Neural crest cell (in vitro differentiated cells): Measurements from ENCODE around the gene PAX7. TPM values are rescaled to one million over a fixed set of nuclear protein-coding genes. Genes with fewer than 3 reads are reported as not detected.

Experiments
- DNase-seq: peaks from one replicate; pipeline ENCODE4 v3.0.0; 2021; ENCODE audit warnings: low read depth, mixed read lengths, low spot score
- H3K27ac Mint-ChIP-seq: one replicate; pipeline ENCODE4 v1.8.0; 2021; ENCODE audit warnings: mild to moderate bottlenecking, mixed read lengths; ENCODE audit not compliant: unreplicated experiment
- H3K27me3 Mint-ChIP-seq: 2 replicates; pipeline ENCODE4 v1.8.0; 2021; ENCODE audit warnings: low read depth, mild to moderate bottlenecking, mixed read lengths
- H3K36me3 Mint-ChIP-seq: 2 replicates; pipeline ENCODE4 v1.8.0; 2021; ENCODE audit warnings: low read depth, mild to moderate bottlenecking, mixed read lengths
- H3K4me1 Mint-ChIP-seq: 2 replicates; pipeline ENCODE4 v1.8.0; 2021; ENCODE audit warnings: mixed read lengths
- H3K4me3 Mint-ChIP-seq: one replicate; pipeline ENCODE4 v1.8.0; 2021; ENCODE audit warnings: mild to moderate bottlenecking, mixed read lengths
- H3K9me3 Mint-ChIP-seq: 2 replicates; pipeline ENCODE4 v1.8.0; 2021; ENCODE audit warnings: mixed read lengths
- total RNA-seq: library from RNA; stranded (reverse); gene quantifications from 2 replicates; pipeline ENCODE4 v1.2.1, GENCODE V29; 2021
- TF ChIP-seq, protein P1 (sequence below): fragments of 200-600 bp; sonication (generic); conservative IDR thresholded peaks from 2 replicates; pipeline ENCODE4 v1.5.0; 2021; ENCODE audit warnings: antibody characterized with exemption, mild to moderate bottlenecking

Gene PAX7
- total RNA-seq, 1 donor from 2014 or later = 10.9 TPM

DNA sequence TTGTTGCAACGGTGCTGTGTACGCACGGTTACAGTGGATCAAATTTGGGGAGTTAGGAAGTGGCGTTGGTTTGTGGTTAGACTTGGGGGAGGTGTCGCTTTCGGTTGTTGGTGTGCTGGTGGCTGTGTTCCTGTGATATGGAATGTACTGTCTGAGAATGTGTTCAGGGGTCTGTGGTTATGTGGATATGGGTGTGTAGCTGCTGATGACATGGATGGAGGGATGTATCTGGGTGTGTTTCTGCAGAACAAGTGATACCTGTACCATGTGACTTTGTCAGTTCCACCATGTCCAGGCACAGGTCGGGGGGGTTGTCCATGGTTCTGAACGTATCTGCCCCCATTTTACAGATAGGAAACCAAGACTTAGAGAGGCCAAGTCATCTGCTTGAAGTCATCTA is 22.7 kb downstream of the PAX7 start:
- no peak for DNase-seq
- Mint-ChIP-seq H3K4me3 (no peak overlapping the region), H3K27ac (no peak overlapping the region), H3K27me3 (peaks cover 88% of the 10 kb centered on the region), H3K36me3 (no peaks in the 10 kb centered on the region), H3K9me3 (no peaks in the 10 kb centered on the region), H3K4me1 (peaks cover 70% of the 10 kb centered on the region)
- TF ChIP-seq, protein P1, sequence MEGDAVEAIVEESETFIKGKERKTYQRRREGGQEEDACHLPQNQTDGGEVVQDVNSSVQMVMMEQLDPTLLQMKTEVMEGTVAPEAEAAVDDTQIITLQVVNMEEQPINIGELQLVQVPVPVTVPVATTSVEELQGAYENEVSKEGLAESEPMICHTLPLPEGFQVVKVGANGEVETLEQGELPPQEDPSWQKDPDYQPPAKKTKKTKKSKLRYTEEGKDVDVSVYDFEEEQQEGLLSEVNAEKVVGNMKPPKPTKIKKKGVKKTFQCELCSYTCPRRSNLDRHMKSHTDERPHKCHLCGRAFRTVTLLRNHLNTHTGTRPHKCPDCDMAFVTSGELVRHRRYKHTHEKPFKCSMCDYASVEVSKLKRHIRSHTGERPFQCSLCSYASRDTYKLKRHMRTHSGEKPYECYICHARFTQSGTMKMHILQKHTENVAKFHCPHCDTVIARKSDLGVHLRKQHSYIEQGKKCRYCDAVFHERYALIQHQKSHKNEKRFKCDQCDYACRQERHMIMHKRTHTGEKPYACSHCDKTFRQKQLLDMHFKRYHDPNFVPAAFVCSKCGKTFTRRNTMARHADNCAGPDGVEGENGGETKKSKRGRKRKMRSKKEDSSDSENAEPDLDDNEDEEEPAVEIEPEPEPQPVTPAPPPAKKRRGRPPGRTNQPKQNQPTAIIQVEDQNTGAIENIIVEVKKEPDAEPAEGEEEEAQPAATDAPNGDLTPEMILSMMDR = no peak

GRCh38 chr1:18653916-18654315 is 23.3 kb downstream of the PAX7 start:
- Mint-ChIP-seq H3K27ac (no peak overlapping the region), H3K27me3 (peaks cover 88% of the 10 kb centered on the region), H3K36me3 (no peaks in the 10 kb centered on the region), H3K4me3 (peak overlapping the region; percentile 68), H3K9me3 (no peaks in the 10 kb centered on the region), H3K4me1 (peaks cover 70% of the 10 kb centered on the region)
- TF ChIP-seq, protein P1 = no peak
- no peak for DNase-seq

- H3K27me3 Mint-ChIP-seq = peaks cover 86% of the 10 kb centered on the region
- H3K27ac Mint-ChIP-seq = no peak overlapping the region
- DNase-seq = no peak
- TF ChIP-seq, protein P1 = no peak
- H3K4me3 Mint-ChIP-seq = no peak overlapping the region
- H3K9me3 Mint-ChIP-seq = no peaks in the 10 kb centered on the region
- H3K36me3 Mint-ChIP-seq = no peaks in the 10 kb centered on the region
- H3K4me1 Mint-ChIP-seq = peaks cover 72% of the 10 kb centered on the region
These were observed 24.0 kb downstream of the PAX7 start for GRCh38 chr1:18654599-18654998.

- H3K4me1 Mint-ChIP-seq = peaks cover 75% of the 10 kb centered on the region
- TF ChIP-seq, protein P1 = no peak
- peak; percentile 43 for DNase-seq
- no peaks in the 10 kb centered on the region for H3K9me3 Mint-ChIP-seq
- H3K27ac Mint-ChIP-seq = peak overlapping the region; percentile 51
- H3K27me3 Mint-ChIP-seq = peaks cover 78% of the 10 kb centered on the region
- no peaks in the 10 kb centered on the region for H3K36me3 Mint-ChIP-seq
- H3K4me3 Mint-ChIP-seq = peak overlapping the region; percentile 79
These were observed 27.0 kb downstream of the PAX7 start for GRCh38 chr1:18657506-18658201.

DNA sequence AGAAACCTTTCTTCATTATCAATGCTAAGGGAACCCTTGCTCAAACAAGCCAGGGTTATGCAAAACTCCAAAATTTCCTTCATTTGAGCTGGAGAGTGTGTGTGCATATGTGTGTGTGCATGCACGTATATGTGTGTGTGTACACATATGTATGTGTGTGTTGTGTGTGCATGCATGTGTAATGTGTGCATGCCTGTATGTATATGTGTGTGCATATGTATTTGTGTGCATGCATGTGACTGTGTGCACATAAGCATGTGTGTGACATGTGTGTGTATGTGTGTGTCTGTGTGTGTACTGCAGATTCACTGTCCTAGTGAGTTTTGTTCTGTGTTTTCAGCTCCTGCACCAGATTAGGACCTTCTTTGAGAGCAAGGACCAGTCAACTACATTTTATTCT is 28.2 kb downstream of the PAX7 start:
- no peak for DNase-seq
- no peaks in the 10 kb centered on the region for H3K9me3 Mint-ChIP-seq
- peak overlapping the region; percentile 35 for H3K4me3 Mint-ChIP-seq

More for the DNA sequence above, 28.2 kb downstream of the PAX7 start:
- TF ChIP-seq, protein P1 = no peak
- H3K27me3 Mint-ChIP-seq = peaks cover 75% of the 10 kb centered on the region
- peaks cover 66% of the 10 kb centered on the region for H3K4me1 Mint-ChIP-seq
- no peak overlapping the region for H3K27ac Mint-ChIP-seq
- no peaks in the 10 kb centered on the region for H3K36me3 Mint-ChIP-seq
